K562 (cell line): ENCODE measurements around the gene RNF126. TPM values are rescaled to one million over a fixed set of nuclear protein-coding genes. Genes with fewer than 3 reads are reported as not detected.

Experiments used
- ATAC-seq: fragments of 200-7000 bp; cut with Tn5 transposase; 3 replicates; pipeline ENCODE4 v1.9.1; 2020; ENCODE audit warnings: moderate library complexity
- BruUV-seq: library from RNA; stranded (reverse); fragments of 400-500 nt; replicated peaks from 2 replicates; lab custom pipeline; 2021; lab: Mats Ljungman, UMichigan
- CTCF ChIA-PET: fragments of 300-600 bp; formaldehyde crosslinking; extraction: SDS; loops from one replicate; lab custom pipeline; 2021; ENCODE audit warnings: low intra/inter-chr PET ratio; lab: Yijun Ruan, JAX
- POLR2A ChIA-PET: fragments of 300-600, 350-650 bp; sonication (Branson Sonifier 250); formaldehyde crosslinking; extraction: SDS; loops from one replicate; lab custom pipeline; 2021; ENCODE audit warnings: antibody characterized with exemption, inconsistent platforms; lab: Yijun Ruan, JAX
- DNase-seq, 4 experiments: peaks; one replicate each; pipeline versions ENCODE4 v3.0.0 to v3.0.0-alpha.2; 2011 to 2018; ENCODE audit warnings: low spot score in 3 of 4, mixed read lengths in 3 of 4; ENCODE audit errors: extremely low read depth in 1 of 4
- FAIRE-seq: peaks from 2 replicates; lab custom pipeline; 2011; peaks lifted over from hg19 to GRCh38; lab: Jason Lieb, UNC
- H2AFZ ChIP-seq: 2 replicates; pipeline ENCODE4 v1.6.0; 2011; ENCODE audit warnings: low read depth, low read length, control low read depth, inconsistent platforms
- H3K27ac ChIP-seq: fragments of 200-600 bp; 3 replicates; pipeline ENCODE4 v1.8.0; 2011; ENCODE audit warnings: low read depth, mild to moderate bottlenecking, control low read depth, inconsistent platforms, low read length, moderate library complexity, mixed read lengths; ENCODE audit errors: extremely low read depth
- H3K27me3 ChIP-seq, 2 experiments: fragments of 300-600 bp in 1 of 2; 2 replicates in 1 of 2; 3 replicates in 1 of 2; pipeline versions ENCODE4 v1.6.0 to v1.8.0; 2011; ENCODE audit warnings: inconsistent platforms in 2 of 2, low read length in 2 of 2, mild to moderate bottlenecking in 1 of 2, mixed read lengths in 1 of 2, moderate library complexity in 1 of 2; ENCODE audit not compliant: control insufficient read depth in 2 of 2, insufficient read depth in 2 of 2
- H3K36me3 ChIP-seq: fragments of 300-600 bp; 3 replicates; pipeline ENCODE4 v1.8.0; 2011; ENCODE audit warnings: mild to moderate bottlenecking, low read length, inconsistent platforms; ENCODE audit not compliant: control insufficient read depth, insufficient read depth
- H3K4me1 ChIP-seq, 2 experiments: fragments of 200-600 bp in 1 of 2; replicated peaks in 1 of 2; 2 replicates in 1 of 2; 3 replicates in 1 of 2; pipeline versions ENCODE4 v1.5.1 to v1.8.0; 2011; ENCODE audit warnings: inconsistent platforms in 2 of 2, low read length in 2 of 2, mild to moderate bottlenecking in 1 of 2, mixed read lengths in 1 of 2, moderate library complexity in 1 of 2; ENCODE audit not compliant: control insufficient read depth in 2 of 2, insufficient read depth in 2 of 2
- H3K4me2 ChIP-seq: 2 replicates; pipeline ENCODE4 v1.6.1; 2011; ENCODE audit warnings: low read length, control low read depth, inconsistent platforms, mixed read lengths; ENCODE audit not compliant: insufficient read depth
- H3K4me3 ChIP-seq: fragments of 200-600 bp; sonication (generic), shearing (Covaris generic); 2 replicates; pipeline ENCODE4 v1.5.1; 2016; ENCODE audit warnings: control low read depth, inconsistent platforms
- H3K79me2 ChIP-seq: fragments of 200-600 bp; 3 replicates; pipeline ENCODE4 v1.8.0; 2011; ENCODE audit warnings: low read length, inconsistent platforms; ENCODE audit not compliant: control insufficient read depth, insufficient read depth
- H3K9ac ChIP-seq, 2 experiments: 2 replicates each; pipeline versions ENCODE4 v1.6.0 to v1.6.1; 2011; ENCODE audit warnings: low read depth in 2 of 2, low read length in 2 of 2, control low read depth in 1 of 2, inconsistent platforms in 1 of 2, mild to moderate bottlenecking in 1 of 2, mixed read lengths in 1 of 2; ENCODE audit not compliant: insufficient read depth in 1 of 2
- H3K9me1 ChIP-seq: one replicate; pipeline ENCODE4 v1.6.0; 2011; ENCODE audit warnings: inconsistent platforms, mild to moderate bottlenecking, low read length, moderate library complexity; ENCODE audit not compliant: control insufficient read depth, insufficient read depth
- H3K9me3 ChIP-seq: replicated peaks from 2 replicates; pipeline ENCODE4 v1.5.1; 2011; ENCODE audit warnings: low read depth, low read length, inconsistent platforms; ENCODE audit not compliant: control insufficient read depth, insufficient read depth
- H4K20me1 ChIP-seq: replicated peaks from 2 replicates; pipeline ENCODE4 v1.6.1; 2011; ENCODE audit warnings: low read length, inconsistent platforms, mixed read lengths; ENCODE audit not compliant: control insufficient read depth, insufficient read depth
- CTBP1 ChIP-seq: fragments of 450-650 bp; IDR thresholded peaks from 2 replicates; pipeline ENCODE4 v1.6.1; 2016; ENCODE audit warnings: borderline replicate concordance
- GATAD2B ChIP-seq: fragments of 450-650 bp; IDR thresholded peaks from 2 replicates; pipeline ENCODE4 v1.6.1; 2017; ENCODE audit warnings: mild to moderate bottlenecking, borderline replicate concordance
- HMGN3 ChIP-seq: IDR thresholded peaks from 2 replicates; pipeline ENCODE4 v1.6.1; 2011; ENCODE audit warnings: borderline replicate concordance, low read depth, mild to moderate bottlenecking, mixed read lengths, low read length; ENCODE audit not compliant: insufficient read length; ENCODE audit errors: extremely low read depth
- HOXB6 ChIP-seq: fragments of 250-450 bp; sonication (Bioruptor Pico); IDR thresholded peaks from 2 replicates; pipeline ENCODE4 v1.5.1; 2022; ENCODE audit warnings: mild to moderate bottlenecking, borderline replicate concordance
- ILK ChIP-seq: fragments of 450-650 bp; IDR thresholded peaks from 2 replicates; pipeline ENCODE4 v1.6.1; 2016; ENCODE audit warnings: missing genetic modification characterization, low read depth, mild to moderate bottlenecking, missing compliant biosample characterization, moderate library complexity, borderline replicate concordance
- KDM5B ChIP-seq: fragments of 200-600 bp; sonication (generic); IDR thresholded peaks from 2 replicates; pipeline ENCODE4 v1.6.1; 2012; ENCODE audit warnings: low read depth, mild to moderate bottlenecking, moderate library complexity, low read length, control low read depth, inconsistent platforms; ENCODE audit not compliant: insufficient replicate concordance
- NCOA1 ChIP-seq: fragments of 450-650 bp; IDR thresholded peaks from 2 replicates; pipeline ENCODE4 v1.6.1; 2016; ENCODE audit warnings: low read depth
- NCOA4 ChIP-seq: fragments of 450-650 bp; IDR thresholded peaks from 2 replicates; pipeline ENCODE4 v1.6.1; 2018; ENCODE audit warnings: mild to moderate bottlenecking; ENCODE audit not compliant: partially characterized antibody
- NONO ChIP-seq, 2 experiments: fragments of 200-400 bp in 1 of 2; fragments of 450-650 bp in 1 of 2; formaldehyde crosslinking in 1 of 2; IDR thresholded peaks; 2 replicates each; pipeline ENCODE4 v1.6.1; 2017; ENCODE audit warnings: low read depth in 2 of 2, mild to moderate bottlenecking in 2 of 2, moderate library complexity in 2 of 2, low read length in 1 of 2
- NR2C2 ChIP-seq, 2 experiments: fragments of 200-800 bp in 1 of 2; sonication (Bioruptor generic) in 1 of 2; sonication (generic) in 1 of 2; formaldehyde crosslinking in 1 of 2; IDR thresholded peaks; 2 replicates each; pipeline versions ENCODE4 v1.6.1 to v1.8.0; 2016 to 2022; ENCODE audit warnings: mild to moderate bottlenecking in 1 of 2, missing compliant biosample characterization in 1 of 2, missing genetic modification characterization in 1 of 2, missing genetic modification reagents in 1 of 2
- POLR2H ChIP-seq: IDR thresholded peaks from 2 replicates; pipeline ENCODE4 v1.6.1; 2016; ENCODE audit warnings: missing genetic modification characterization, low read depth, mild to moderate bottlenecking, control low read depth, missing compliant biosample characterization, moderate library complexity
- RFX7 ChIP-seq: fragments of 250-450 bp; sonication (Bioruptor Pico); IDR thresholded peaks from 2 replicates; pipeline ENCODE4 v1.5.1; 2021; ENCODE audit warnings: mild to moderate bottlenecking
- WGBS: fragments of 100-300 bp; shearing (Covaris generic); methylation state at CpG from one replicate; pipeline ENCODE4 v1.1.6; 2016; ENCODE audit warnings: low coverage, mixed read lengths; ENCODE audit not compliant: insufficient coverage; ENCODE audit errors: missing lambda C conversion rate; 5-methylcytosine and 5-hydroxymethylcytosine counted together
- in situ Hi-C: fragments of 300-500 bp; cut with MboI; formaldehyde crosslinking; loops from 4 replicates; pipeline ENCODE4 v1.15.0; 2018; ENCODE audit warnings: inconsistent platforms, mixed read lengths
- intact Hi-C: fragments of 100-400 bp; cut with micrococcal nuclease; formaldehyde crosslinking; loops from 2 replicates; pipeline ENCODE4 v1.14.2; 2022
- polyA plus RNA-seq, 8 experiments: library from polyadenylated mRNA; depleted of rRNA in 4 of 8; stranded (reverse) in 5 of 8; unstranded in 3 of 8; fragments of >200 nt; fragmentation: Nextera tagmentation in 2 of 8; fragmentation: Illumina TruSeq in 1 of 8; extraction: Ambion mirVana in 2 of 8; extraction: Trizol in 1 of 8; gene quantifications; 2 replicates each; pipeline versions ENCODE4 v1.2.1 to v1.2.3, GENCODE V29; 2011 to 2014; ENCODE audit warnings: inconsistent platforms in 1 of 8, missing spikeins in 1 of 8
- total RNA-seq, 7 experiments: library from RNA; depleted of rRNA in 6 of 7; stranded (reverse); fragments of >200 nt in 6 of 7; fragmentation: Illumina TruSeq in 2 of 7; extraction: Trizol in 2 of 7; gene quantifications; 2 replicates each; pipeline versions ENCODE4 v1.2.1 to v1.2.3, GENCODE V29; 2011 to 2021; ENCODE audit warnings: low replicate concordance in 1 of 7
- TF ChIP-seq, protein P1 (sequence below): fragments of 250-450 bp; sonication (Bioruptor Pico); IDR thresholded peaks from 2 replicates; pipeline ENCODE4 v1.8.0; 2022; ENCODE audit warnings: moderate library complexity, mild to moderate bottlenecking, inconsistent platforms
- TF ChIP-seq, protein P2 (sequence below), 2 experiments: fragments of 250-450 bp in 1 of 2; fragments of 450-650 bp in 1 of 2; sonication (Bioruptor Pico) in 1 of 2; IDR thresholded peaks; 2 replicates each; pipeline versions ENCODE4 v1.6.1 to v1.8.0; 2016 to 2021; ENCODE audit warnings: mild to moderate bottlenecking in 2 of 2, moderate library complexity in 2 of 2, missing compliant biosample characterization in 1 of 2, missing genetic modification characterization in 1 of 2
- TF ChIP-seq, protein P3 (sequence below): sonication (generic); formaldehyde crosslinking; IDR thresholded peaks from 2 replicates; pipeline ENCODE4 v1.8.0; 2022; ENCODE audit warnings: mild to moderate bottlenecking, missing genetic modification reagents
- TF ChIP-seq, protein P4 (sequence below): fragments of 450-650 bp; IDR thresholded peaks from 2 replicates; pipeline ENCODE4 v1.6.1; 2016

The RNF126 gene
- total and polyA plus RNA-seq, 9 of the 15 experiments (the other 6 are each of a cell fraction or from before 2014, with no cell fraction given), result 0.27 to 101 (median 12.3) TPM

DNA sequence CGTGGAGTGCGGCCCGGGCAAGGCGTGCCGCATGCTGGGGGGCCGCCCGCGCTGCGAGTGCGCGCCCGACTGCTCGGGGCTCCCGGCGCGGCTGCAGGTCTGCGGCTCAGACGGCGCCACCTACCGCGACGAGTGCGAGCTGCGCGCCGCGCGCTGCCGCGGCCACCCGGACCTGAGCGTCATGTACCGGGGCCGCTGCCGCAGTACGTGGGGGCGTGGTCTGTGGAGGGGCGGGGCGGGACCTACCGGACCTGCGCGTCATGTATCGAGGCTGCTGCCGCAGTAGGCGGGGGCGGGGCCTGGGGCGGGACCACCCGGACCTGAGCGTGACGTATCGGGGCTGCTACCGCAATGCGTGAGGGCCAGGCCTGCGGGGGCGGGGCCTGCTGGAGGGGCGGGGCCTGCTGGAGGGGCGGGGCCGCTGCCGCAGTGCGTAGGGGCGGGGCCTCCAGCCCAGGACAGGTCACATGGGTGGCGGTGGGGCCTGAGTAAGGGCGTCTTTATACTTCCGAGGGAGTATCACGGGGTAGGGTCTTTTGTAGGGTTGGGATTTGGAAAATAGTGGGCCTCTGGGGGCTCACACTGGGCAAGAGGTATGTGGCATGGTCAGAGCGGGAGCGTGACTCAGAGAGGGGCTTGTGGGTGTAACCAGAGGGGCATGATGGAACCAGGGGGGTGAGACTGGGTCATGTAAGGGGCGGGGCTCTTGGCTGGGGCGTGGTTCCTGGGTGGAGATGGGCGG, 17.4 kb upstream of the RNF126 start:
- H3K27me3 ChIP-seq, result no peaks in the 10 kb centered on the region; a peak in 1 of 5 replicates
- DNase-seq (peak; percentile 94 to 98 (median 97)), FAIRE-seq (no peak), ATAC-seq (peak; percentile 88)
- H3K9ac ChIP-seq, result peak overlapping the region; percentile 82 to 97
- 1% methylated on average over 44 of the region's 70 CpGs for WGBS
- no peaks in the 10 kb centered on the region for H3K36me3 ChIP-seq
- H2AFZ ChIP-seq, result peak overlapping the region; percentile 92
- ChIA-PET CTCF (no interaction called here), POLR2A (interaction anchor here (0.7 to 1.3 kb wide), 8 partner anchors 11 to 311 kb away, joined by 3 to 8 read pairs (median 4); partner anchors contain the start of gene RNF126)
- H3K9me1 ChIP-seq, result peaks cover 10% of the 10 kb centered on the region
- intact Hi-C loops, result loop anchor here (1.0 kb wide), 1 partner anchor 23 kb away; no protein-coding TSS in a partner anchor
- peak overlapping the region; percentile 94 for H3K4me3 ChIP-seq
- H3K9me3 ChIP-seq, result no peaks in the 10 kb centered on the region
- peaks cover 5 to 73% of the 10 kb centered on the region in 2 experiments for H3K4me1 ChIP-seq
- no peaks in the 10 kb centered on the region for H4K20me1 ChIP-seq
- H3K27ac ChIP-seq, result peak overlapping the region; percentile 94
- H3K4me2 ChIP-seq, result peak overlapping the region; percentile 80
- peaks cover 8% of the 10 kb centered on the region for H3K79me2 ChIP-seq
- in situ Hi-C loops, result no loop called here
- no TSS peak for BruUV-seq
- peak; percentile 69 for TF ChIP-seq KDM5B
- no peak for TF ChIP-seq GATAD2B
- peak; percentile 74 for TF ChIP-seq HMGN3
- TF ChIP-seq, protein P1, sequence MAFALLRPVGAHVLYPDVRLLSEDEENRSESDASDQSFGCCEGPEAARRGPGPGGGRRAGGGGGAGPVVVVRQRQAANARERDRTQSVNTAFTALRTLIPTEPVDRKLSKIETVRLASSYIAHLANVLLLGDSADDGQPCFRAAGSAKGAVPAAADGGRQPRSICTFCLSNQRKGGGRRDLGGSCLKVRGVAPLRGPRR (CRISPR knock-in tag), result no peak
- no peak for TF ChIP-seq RFX7 (CRISPR knock-in tag)
- peak; percentile 38; the same call in 1 of the 2 replicates for TF ChIP-seq NCOA1
- peak in 1 of 2 experiments; percentile 96; a peak in 3 of 4 replicates for TF ChIP-seq NONO (IDR thresholded peaks at IDR 0.05; ENCODE audit: low read depth in 2 of 2, low read length in 1 of 2)
- TF ChIP-seq NR2C2 (CRISPR knock-in tag; IDR thresholded peaks at IDR 0.05), result peak; percentile 39; the same call in 1 of the 2 replicates
- peak; percentile 50; the same call in 1 of the 2 replicates for TF ChIP-seq NR2C2 (tag; IDR thresholded peaks at IDR 0.05)
- TF ChIP-seq, protein P2, sequence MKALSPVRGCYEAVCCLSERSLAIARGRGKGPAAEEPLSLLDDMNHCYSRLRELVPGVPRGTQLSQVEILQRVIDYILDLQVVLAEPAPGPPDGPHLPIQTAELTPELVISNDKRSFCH (CRISPR knock-in tag; IDR thresholded peaks at IDR 0.05), result no peak
- TF ChIP-seq, protein P2 (tag; IDR thresholded peaks at IDR 0.05), result no peak; the same call in 1 of the 2 replicates
- TF ChIP-seq HOXB6 (CRISPR knock-in tag), result no peak
- TF ChIP-seq NCOA4, result no peak
- TF ChIP-seq, protein P3, sequence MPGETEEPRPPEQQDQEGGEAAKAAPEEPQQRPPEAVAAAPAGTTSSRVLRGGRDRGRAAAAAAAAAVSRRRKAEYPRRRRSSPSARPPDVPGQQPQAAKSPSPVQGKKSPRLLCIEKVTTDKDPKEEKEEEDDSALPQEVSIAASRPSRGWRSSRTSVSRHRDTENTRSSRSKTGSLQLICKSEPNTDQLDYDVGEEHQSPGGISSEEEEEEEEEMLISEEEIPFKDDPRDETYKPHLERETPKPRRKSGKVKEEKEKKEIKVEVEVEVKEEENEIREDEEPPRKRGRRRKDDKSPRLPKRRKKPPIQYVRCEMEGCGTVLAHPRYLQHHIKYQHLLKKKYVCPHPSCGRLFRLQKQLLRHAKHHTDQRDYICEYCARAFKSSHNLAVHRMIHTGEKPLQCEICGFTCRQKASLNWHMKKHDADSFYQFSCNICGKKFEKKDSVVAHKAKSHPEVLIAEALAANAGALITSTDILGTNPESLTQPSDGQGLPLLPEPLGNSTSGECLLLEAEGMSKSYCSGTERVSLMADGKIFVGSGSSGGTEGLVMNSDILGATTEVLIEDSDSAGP, result no peak
- TF ChIP-seq CTBP1, result peak; percentile 99
- TF ChIP-seq, protein P4, sequence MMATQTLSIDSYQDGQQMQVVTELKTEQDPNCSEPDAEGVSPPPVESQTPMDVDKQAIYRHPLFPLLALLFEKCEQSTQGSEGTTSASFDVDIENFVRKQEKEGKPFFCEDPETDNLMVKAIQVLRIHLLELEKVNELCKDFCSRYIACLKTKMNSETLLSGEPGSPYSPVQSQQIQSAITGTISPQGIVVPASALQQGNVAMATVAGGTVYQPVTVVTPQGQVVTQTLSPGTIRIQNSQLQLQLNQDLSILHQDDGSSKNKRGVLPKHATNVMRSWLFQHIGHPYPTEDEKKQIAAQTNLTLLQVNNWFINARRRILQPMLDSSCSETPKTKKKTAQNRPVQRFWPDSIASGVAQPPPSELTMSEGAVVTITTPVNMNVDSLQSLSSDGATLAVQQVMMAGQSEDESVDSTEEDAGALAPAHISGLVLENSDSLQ, result peak; percentile 57; the same call in 1 of the 2 replicates
- no peak for TF ChIP-seq POLR2H (tag)
- no peak for TF ChIP-seq ILK
